AG10803 (cell line): Measurements from ENCODE around the gene STK24.
"Not testable (repeated sequence)": the region's sequence is repeated elsewhere in the genome, so short reads cannot be mapped to it uniquely, and the experiment has no call there.

Source experiments
- DNase-seq: peaks from one replicate; pipeline ENCODE4 v3.0.0; 2010; ENCODE audit warnings: low read depth
- H3K4me3 ChIP-seq: 2 replicates; pipeline ENCODE4 v1.5.1; 2011; ENCODE audit warnings: mild to moderate bottlenecking, low read length, control low read depth
- TF ChIP-seq, protein P1 (sequence below): conservative IDR thresholded peaks from 2 replicates; pipeline ENCODE4 v1.5.1; 2011; ENCODE audit warnings: mild to moderate bottlenecking, low read length, control low read depth, inconsistent platforms

Gene STK24

DNA sequence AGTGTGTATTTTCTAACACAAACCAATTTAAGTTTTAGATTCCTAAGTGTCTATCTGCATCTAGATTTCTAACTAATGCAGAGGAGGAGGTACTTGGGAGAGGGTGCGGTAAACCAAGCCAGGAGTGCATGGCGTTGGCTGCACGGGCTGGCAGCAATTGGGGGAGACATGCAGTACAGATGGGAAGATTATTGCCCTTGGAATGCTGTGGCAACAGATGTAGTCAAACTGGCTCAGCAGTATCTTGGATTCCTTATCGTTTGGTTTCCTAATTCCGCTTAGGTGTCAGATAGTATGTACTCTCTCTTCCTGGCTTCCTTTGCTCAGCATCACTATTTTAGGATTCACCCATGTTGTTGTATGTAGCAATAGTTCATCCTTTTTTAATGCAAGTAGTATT, 29.4 kb upstream of the STK24 start:
- TF ChIP-seq, protein P1, sequence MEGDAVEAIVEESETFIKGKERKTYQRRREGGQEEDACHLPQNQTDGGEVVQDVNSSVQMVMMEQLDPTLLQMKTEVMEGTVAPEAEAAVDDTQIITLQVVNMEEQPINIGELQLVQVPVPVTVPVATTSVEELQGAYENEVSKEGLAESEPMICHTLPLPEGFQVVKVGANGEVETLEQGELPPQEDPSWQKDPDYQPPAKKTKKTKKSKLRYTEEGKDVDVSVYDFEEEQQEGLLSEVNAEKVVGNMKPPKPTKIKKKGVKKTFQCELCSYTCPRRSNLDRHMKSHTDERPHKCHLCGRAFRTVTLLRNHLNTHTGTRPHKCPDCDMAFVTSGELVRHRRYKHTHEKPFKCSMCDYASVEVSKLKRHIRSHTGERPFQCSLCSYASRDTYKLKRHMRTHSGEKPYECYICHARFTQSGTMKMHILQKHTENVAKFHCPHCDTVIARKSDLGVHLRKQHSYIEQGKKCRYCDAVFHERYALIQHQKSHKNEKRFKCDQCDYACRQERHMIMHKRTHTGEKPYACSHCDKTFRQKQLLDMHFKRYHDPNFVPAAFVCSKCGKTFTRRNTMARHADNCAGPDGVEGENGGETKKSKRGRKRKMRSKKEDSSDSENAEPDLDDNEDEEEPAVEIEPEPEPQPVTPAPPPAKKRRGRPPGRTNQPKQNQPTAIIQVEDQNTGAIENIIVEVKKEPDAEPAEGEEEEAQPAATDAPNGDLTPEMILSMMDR: no peak

DNA sequence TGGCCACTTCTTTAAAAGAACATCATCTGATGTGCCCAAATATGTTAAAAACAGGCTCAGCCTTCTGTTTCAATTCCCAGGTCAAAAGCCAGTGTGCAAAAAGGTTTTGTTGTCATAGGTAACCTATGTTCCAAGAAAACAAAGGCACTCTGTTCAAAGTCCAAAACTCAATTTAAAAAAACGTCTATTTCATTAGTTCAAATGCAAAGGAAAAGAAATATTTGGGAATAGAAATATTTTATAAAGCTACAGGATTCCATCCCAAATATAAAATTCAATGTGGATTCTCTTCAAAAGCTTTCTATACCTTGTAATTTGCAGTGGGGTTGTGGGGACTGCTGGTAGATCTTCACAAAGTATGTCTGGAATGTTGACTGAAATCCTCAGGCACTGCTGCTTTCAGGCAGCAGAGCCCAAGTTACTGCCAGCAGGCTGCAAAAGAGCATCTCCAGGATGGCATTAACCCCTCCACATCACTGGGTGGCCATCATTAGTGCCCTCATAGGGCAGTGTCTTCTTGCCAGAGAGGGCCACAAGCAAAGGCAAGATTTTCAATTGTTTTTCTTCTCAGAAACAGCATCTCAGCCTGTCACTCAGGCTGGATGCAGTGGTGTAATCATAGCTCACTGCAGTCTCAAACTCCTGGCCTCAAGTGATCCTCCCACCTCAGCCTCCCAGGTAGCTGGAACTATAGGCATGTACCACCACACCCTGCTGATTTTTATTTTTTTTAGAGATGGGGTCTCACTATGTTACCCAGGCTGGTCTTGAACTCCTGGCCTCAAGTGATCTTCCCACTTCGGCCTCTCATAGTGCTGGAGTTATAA, 22.8 kb upstream of the STK24 start:
- TF ChIP-seq, protein P1: no peak
- peak; percentile 42 for DNase-seq
- H3K4me3 ChIP-seq: no peak overlapping the region

More for the DNA sequence above, 29.4 kb upstream of the STK24 start:
- no peak for DNase-seq
- H3K4me3 ChIP-seq: no peak overlapping the region

DNA sequence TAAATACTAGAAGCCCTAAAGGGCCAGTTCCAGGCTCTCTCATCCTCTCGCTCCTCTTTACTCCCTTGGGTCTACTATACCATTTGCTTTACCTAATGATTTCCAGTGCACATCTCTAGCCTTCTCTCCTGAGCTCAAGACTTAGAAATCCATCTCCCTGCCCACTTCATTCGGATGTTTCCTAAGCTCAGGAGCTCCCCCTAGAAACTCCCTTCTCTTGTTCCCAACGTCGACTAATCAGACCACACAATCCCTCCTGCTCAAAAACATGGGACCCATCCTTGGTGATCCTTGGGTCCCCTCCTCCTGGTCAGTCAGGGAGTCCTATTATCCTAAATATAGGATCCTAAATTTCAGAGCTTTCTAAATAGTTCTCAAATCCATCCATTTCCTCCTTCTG, 21.1 kb upstream of the STK24 start:
- TF ChIP-seq, protein P1: 0 out of 2 replicates have a peak, but pooled peaks have one; percentile 14
- no peak overlapping the region for H3K4me3 ChIP-seq
- DNase-seq: no peak

DNA sequence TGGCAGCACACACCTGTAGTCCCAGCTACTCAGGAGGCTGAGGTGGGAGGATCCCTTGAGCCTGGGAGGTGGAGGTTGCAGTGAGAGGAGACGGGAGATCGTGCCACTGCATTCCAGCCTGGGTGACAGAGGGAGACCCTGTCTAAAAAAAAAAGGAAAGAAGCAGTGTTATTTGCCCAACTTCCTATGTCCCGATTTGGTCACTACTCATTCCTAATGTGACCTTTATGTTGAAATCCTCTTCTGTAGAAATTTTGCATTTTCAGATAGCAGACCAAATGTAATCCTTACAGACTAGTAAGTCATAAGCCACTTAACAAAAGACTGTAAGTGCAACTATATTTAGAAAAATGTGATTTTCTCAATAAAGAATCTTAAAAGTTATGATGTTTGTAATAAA, 18.2 kb upstream of the STK24 start:
- no peak for DNase-seq
- no peak overlapping the region for H3K4me3 ChIP-seq
- TF ChIP-seq, protein P1: no peak

DNA sequence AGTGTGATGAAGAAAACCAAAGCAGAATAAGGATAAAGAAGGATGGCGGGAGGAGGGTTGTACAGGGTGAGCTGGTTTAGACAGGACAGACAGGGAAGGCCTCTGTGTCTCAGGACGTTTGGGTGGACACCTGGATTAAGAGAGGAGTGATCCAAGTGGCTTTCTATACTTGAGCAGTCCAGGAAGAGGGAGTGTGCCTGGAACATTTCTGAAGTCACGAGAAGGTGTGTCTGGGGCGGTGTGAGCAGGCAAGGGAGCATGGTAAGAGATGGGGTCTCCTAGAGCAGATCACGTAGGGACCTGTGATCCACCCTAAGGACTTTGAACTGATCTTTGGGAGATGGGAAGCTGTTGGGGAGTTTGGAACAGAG, 15.4 kb upstream of the STK24 start:
- no peak overlapping the region for H3K4me3 ChIP-seq
- TF ChIP-seq, protein P1: no peak
- DNase-seq: no peak

DNA sequence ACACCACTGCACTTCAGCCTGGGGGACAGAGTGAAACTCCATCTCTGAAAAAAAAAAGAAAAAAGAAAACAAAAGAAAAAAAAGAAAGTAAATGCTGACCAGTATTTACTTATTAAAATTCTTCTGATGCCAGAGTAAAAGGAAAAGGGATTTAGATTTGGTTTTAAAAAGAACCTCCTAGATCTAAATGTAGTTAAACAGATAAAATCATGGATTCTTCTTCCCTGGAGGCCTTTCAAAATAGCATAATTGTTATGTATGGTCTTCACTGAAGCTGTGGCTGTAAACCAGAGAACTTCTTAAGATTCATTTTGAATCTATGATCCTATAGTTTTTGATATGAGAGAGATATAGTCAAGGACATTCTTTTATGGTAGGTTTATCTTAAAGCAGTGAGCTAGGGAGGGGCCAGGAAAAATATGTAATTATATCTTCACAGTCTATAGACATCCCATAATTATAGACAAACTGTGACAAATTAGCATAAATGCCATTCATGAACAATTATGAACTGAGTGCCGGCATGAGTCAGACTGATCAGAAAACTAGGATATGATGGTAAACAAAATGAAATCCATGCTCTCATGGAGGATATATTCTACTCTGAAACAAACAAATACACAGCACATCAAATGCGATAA, 14.9 kb upstream of the STK24 start:
- no peak overlapping the region for H3K4me3 ChIP-seq
- TF ChIP-seq, protein P1: no peak
- DNase-seq: no peak

DNA sequence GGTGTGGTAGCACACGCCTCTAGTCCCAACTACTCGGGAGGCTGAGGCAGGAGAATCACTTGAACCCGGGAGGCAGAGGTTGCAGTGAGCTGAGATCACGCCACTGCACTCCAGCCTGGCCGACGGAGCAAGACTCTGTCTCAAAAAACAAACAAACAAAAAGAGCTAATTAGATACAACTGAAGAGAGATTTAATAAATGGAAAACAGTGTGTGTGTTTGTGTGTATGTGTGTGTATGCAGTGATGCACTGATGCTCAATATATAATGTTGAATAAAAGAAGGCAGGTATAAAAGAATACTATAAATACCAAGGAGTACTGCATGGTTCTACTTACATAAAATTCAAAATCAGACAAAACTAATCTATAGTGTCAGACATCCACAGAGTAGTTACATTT, 13.6 kb upstream of the STK24 start:
- not testable (repeated sequence) for H3K4me3 ChIP-seq, DNase-seq

DNA sequence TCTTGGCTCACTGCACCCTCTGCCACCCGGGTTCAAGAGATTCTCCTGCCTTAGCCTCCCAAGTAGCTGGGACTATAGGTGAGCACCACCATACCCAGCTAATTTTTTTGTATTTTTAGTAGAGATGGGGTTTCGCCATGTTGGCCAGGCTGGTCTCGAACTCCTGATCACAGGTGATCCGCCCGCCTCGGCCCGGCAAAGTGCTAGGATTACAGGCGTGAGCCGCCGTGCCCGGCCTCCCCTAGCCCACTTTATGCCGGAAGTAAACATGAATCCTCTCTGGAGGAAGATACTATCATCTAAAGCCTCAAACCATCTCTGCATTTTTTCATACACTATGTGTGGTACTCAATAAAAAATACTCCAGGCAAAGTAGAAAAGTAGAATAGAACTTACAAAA, 12.6 kb upstream of the STK24 start:
- DNase-seq, H3K4me3 ChIP-seq: not testable (repeated sequence)
